HCT116 (cell line): ENCODE measurements around the gene ACTL10. TPM values are rescaled to one million over a fixed set of nuclear protein-coding genes. Genes with fewer than 3 reads are reported as not detected.

Experiments
- ATAC-seq: fragments of 200-7000 bp; cut with Tn5 transposase; 2 replicates; pipeline ENCODE4 v1.9.1; 2020; ENCODE audit warnings: mild to moderate bottlenecking, moderate library complexity
- BruUV-seq: library from RNA; stranded (reverse); fragments of 400-500 nt; replicated peaks from 2 replicates; lab custom pipeline; 2021; lab: Mats Ljungman, UMichigan
- CTCF ChIA-PET: fragments of 300-600 bp; sonication (Branson Sonifier 250); formaldehyde crosslinking; loops from one replicate; lab custom pipeline; 2021; ENCODE audit warnings: antibody characterized with exemption; lab: Charles Lee
- POLR2A ChIA-PET: fragments of 300-600, 350-600 bp; sonication (Branson Sonifier 250); formaldehyde crosslinking; loops from one replicate; lab custom pipeline; 2021; ENCODE audit warnings: antibody characterized with exemption; lab: Charles Lee
- RAD21 ChIA-PET, 2 experiments: fragments of 300-600 bp; sonication (Branson Sonifier 250); formaldehyde crosslinking; loops; one replicate each; lab custom pipeline; 2023; ENCODE audit warnings: low total read pairs in 2 of 2; ENCODE audit not compliant: uncharacterized antibody in 2 of 2, unreplicated experiment in 2 of 2, low non-redundant PET in 1 of 2; lab: Charles Lee
- DNase-seq: peaks from one replicate; pipeline ENCODE4 v3.0.0-alpha.2; 2010; ENCODE audit warnings: low read depth, low spot score
- H2AFZ ChIP-seq: fragments of 200-600 bp; shearing (Covaris generic), sonication (generic); 2 replicates; pipeline ENCODE4 v1.6.1; 2017; ENCODE audit warnings: low read depth, mixed run types, mixed read lengths, antibody characterized with exemption, low read length; ENCODE audit not compliant: poor library complexity, severe bottlenecking
- H3K27ac ChIP-seq: 2 replicates; pipeline ENCODE4 v1.5.1; 2012; ENCODE audit warnings: low read depth, low read length
- H3K27me3 ChIP-seq: fragments of 200-600 bp; sonication (generic); 2 replicates; pipeline ENCODE4 v1.6.1; 2016; ENCODE audit warnings: mixed run types, low read length, mixed read lengths; ENCODE audit not compliant: insufficient read depth
- H3K36me3 ChIP-seq, 2 experiments: fragments of 200-500 bp in 1 of 2; fragments of 200-600 bp in 1 of 2; sonication (Bioruptor generic) in 1 of 2; sonication (generic) in 1 of 2; 2 replicates each; pipeline versions ENCODE4 v1.5.1 to v1.6.1; 2014 to 2016; ENCODE audit warnings: low read length in 2 of 2, inconsistent platforms in 1 of 2, mixed read lengths in 1 of 2, mixed run types in 1 of 2; ENCODE audit not compliant: insufficient read depth in 2 of 2, control insufficient read depth in 1 of 2
- H3K4me1 ChIP-seq, 2 experiments: fragments of 200-600 bp in 1 of 2; sonication (generic) in 1 of 2; 2 replicates each; pipeline versions ENCODE4 v1.5.1 to v1.6.1; 2012 to 2017; ENCODE audit warnings: low read length in 2 of 2, inconsistent platforms in 1 of 2, mild to moderate bottlenecking in 1 of 2, mixed read lengths in 1 of 2, mixed run types in 1 of 2, moderate library complexity in 1 of 2; ENCODE audit not compliant: insufficient read depth in 2 of 2, control insufficient read depth in 1 of 2
- H3K4me2 ChIP-seq: fragments of 200-600 bp; sonication (generic); 2 replicates; pipeline ENCODE4 v1.6.1; 2017; ENCODE audit warnings: mixed run types, low read length, mixed read lengths
- H3K4me3 ChIP-seq, 2 experiments: fragments of 200-600 bp in 1 of 2; sonication (generic) in 1 of 2; replicated peaks in 1 of 2; 2 replicates each; pipeline ENCODE4 v1.5.1; 2011 to 2016; ENCODE audit warnings: low read length in 2 of 2, control low read depth in 1 of 2, low read depth in 1 of 2, mild to moderate bottlenecking in 1 of 2, mixed read lengths in 1 of 2, mixed run types in 1 of 2
- H3K79me2 ChIP-seq: fragments of 200-600 bp; sonication (generic); 2 replicates; pipeline ENCODE4 v1.6.1; 2017; ENCODE audit warnings: mild to moderate bottlenecking, mixed run types, low read length, moderate library complexity, mixed read lengths; ENCODE audit not compliant: insufficient read depth
- H3K9ac ChIP-seq: fragments of 200-600 bp; sonication (generic); 2 replicates; pipeline ENCODE4 v1.6.1; 2016; ENCODE audit warnings: low read length, mixed read lengths
- H3K9me2 ChIP-seq: fragments of 200-600 bp; sonication (generic), shearing (Covaris generic); 2 replicates; pipeline ENCODE4 v1.6.1; 2017; ENCODE audit warnings: mixed run types, mild to moderate bottlenecking, moderate library complexity; ENCODE audit not compliant: insufficient read depth
- H3K9me3 ChIP-seq, 2 experiments: fragments of 200-500 bp in 1 of 2; fragments of 200-600 bp in 1 of 2; sonication (Bioruptor generic) in 1 of 2; sonication (generic) in 1 of 2; 2 replicates each; pipeline ENCODE4 v1.6.1; 2014 to 2017; ENCODE audit warnings: low read length in 2 of 2, mixed read lengths in 2 of 2, inconsistent platforms in 1 of 2, low read depth in 1 of 2, mild to moderate bottlenecking in 1 of 2, mixed run types in 1 of 2, moderate library complexity in 1 of 2; ENCODE audit not compliant: control insufficient read depth in 1 of 2, insufficient read depth in 1 of 2
- H4K20me1 ChIP-seq: fragments of 200-600 bp; sonication (generic), shearing (Covaris generic); 2 replicates; pipeline ENCODE4 v1.6.1; 2017; ENCODE audit warnings: mixed run types, mild to moderate bottlenecking, moderate library complexity; ENCODE audit not compliant: insufficient read depth
- CTCF ChIP-seq, 3 experiments: fragments of 200-600 bp in 1 of 3; sonication (generic) in 1 of 3; IDR thresholded peaks in 2 of 3; conservative IDR thresholded peaks in 1 of 3; 2 replicates each; pipeline ENCODE4 v1.5.1; 2012 to 2017; ENCODE audit warnings: low read depth in 2 of 3, low read length in 2 of 3, antibody characterized with exemption in 1 of 3, borderline replicate concordance in 1 of 3, control low read depth in 1 of 3, mild to moderate bottlenecking in 1 of 3, mixed read lengths in 1 of 3, mixed run types in 1 of 3, moderate library complexity in 1 of 3; ENCODE audit not compliant: insufficient read depth in 1 of 3
- EGR1 ChIP-seq: IDR thresholded peaks from 2 replicates; pipeline ENCODE4 v1.6.1; 2012; ENCODE audit warnings: low read depth
- EZH2phosphoT487 ChIP-seq: fragments of 200-600 bp; IDR thresholded peaks from 2 replicates; pipeline ENCODE4 v1.6.1; 2018; ENCODE audit warnings: antibody characterized with exemption, borderline replicate concordance
- FOSL1 ChIP-seq: IDR thresholded peaks from 2 replicates; pipeline ENCODE4 v1.6.1; 2012; ENCODE audit warnings: low read depth
- JUND ChIP-seq: IDR thresholded peaks from 2 replicates; pipeline ENCODE4 v1.6.1; 2012
- SIN3A ChIP-seq: IDR thresholded peaks from 2 replicates; pipeline ENCODE4 v1.6.1; 2012; ENCODE audit warnings: low read depth
- SP1 ChIP-seq: IDR thresholded peaks from 2 replicates; pipeline ENCODE4 v1.6.1; 2012; ENCODE audit warnings: low read depth
- SRF ChIP-seq: IDR thresholded peaks from 2 replicates; pipeline ENCODE4 v1.6.1; 2012; ENCODE audit warnings: low read depth
- YY1 ChIP-seq: IDR thresholded peaks from 2 replicates; pipeline ENCODE4 v1.6.1; 2011; ENCODE audit warnings: low read length, low read depth, moderate library complexity, mild to moderate bottlenecking; ENCODE audit not compliant: insufficient replicate concordance; ENCODE audit errors: extremely low read depth
- intact Hi-C: fragments of 100-400 bp; cut with micrococcal nuclease; formaldehyde crosslinking; loops from 2 replicates; pipeline ENCODE4 v1.10.0; 2022
- total RNA-seq: library from RNA; stranded (reverse); gene quantifications from one replicate; pipeline ENCODE4 v1.2.1, GENCODE V29; 2021; ENCODE audit not compliant: unreplicated experiment
- TF ChIP-seq, protein P1 (sequence below): IDR thresholded peaks from 2 replicates; pipeline ENCODE4 v1.6.1; 2011; ENCODE audit warnings: mild to moderate bottlenecking, low read length, moderate library complexity; ENCODE audit not compliant: insufficient replicate concordance; ENCODE audit errors: extremely low read depth
- TF ChIP-seq, protein P2 (sequence below): IDR thresholded peaks from 2 replicates; pipeline ENCODE4 v1.6.1; 2012; ENCODE audit warnings: low read depth
- TF ChIP-seq, protein P3 (sequence below): IDR thresholded peaks from 2 replicates; pipeline ENCODE4 v1.6.1; 2012

ACTL10 gene
- total RNA-seq, 1 experiment from 2014 or later = 0.22 TPM

- no peaks in the 10 kb centered on the region for H3K9me3 ChIP-seq
- H3K27ac ChIP-seq = no peak overlapping the region
- H4K20me1 ChIP-seq = no peaks in the 10 kb centered on the region
- no peaks in the 10 kb centered on the region for H3K27me3 ChIP-seq
- intact Hi-C loops = no loop called here
- RAD21 ChIA-PET = no interaction called here
- H3K36me3 ChIP-seq = peaks cover 0 to 9% of the 10 kb centered on the region in 2 experiments; a peak in 2 of 4 replicates
- H3K4me2 ChIP-seq = no peak overlapping the region
- H3K9me2 ChIP-seq = no peaks in the 10 kb centered on the region
- H3K4me1 ChIP-seq = no peaks in the 10 kb centered on the region
- DNase-seq (no peak), ATAC-seq (no peak)
- H3K4me3 ChIP-seq = no peak overlapping the region
- CTCF ChIA-PET = no interaction called here
- no peaks in the 10 kb centered on the region for H3K79me2 ChIP-seq
- H3K9ac ChIP-seq = no peak overlapping the region
- POLR2A ChIA-PET = no interaction called here
- no TSS peak for BruUV-seq
- TF ChIP-seq SRF (no peak), CTCF (IDR thresholded peaks at IDR 0.05 in 2 of 3, conservative IDR thresholded peaks at IDR 0.05 in 1 of 3; ENCODE audit: borderline replicate concordance in 1 of 3, insufficient read depth in 1 of 3, low read depth in 2 of 3, low read length in 2 of 3) (no peak), SIN3A (no peak), EZH2phosphoT487 (no peak), FOSL1 (no peak), EGR1 (no peak), YY1 (no peak), SP1 (no peak), JUND (no peak)
- TF ChIP-seq, protein P1, sequence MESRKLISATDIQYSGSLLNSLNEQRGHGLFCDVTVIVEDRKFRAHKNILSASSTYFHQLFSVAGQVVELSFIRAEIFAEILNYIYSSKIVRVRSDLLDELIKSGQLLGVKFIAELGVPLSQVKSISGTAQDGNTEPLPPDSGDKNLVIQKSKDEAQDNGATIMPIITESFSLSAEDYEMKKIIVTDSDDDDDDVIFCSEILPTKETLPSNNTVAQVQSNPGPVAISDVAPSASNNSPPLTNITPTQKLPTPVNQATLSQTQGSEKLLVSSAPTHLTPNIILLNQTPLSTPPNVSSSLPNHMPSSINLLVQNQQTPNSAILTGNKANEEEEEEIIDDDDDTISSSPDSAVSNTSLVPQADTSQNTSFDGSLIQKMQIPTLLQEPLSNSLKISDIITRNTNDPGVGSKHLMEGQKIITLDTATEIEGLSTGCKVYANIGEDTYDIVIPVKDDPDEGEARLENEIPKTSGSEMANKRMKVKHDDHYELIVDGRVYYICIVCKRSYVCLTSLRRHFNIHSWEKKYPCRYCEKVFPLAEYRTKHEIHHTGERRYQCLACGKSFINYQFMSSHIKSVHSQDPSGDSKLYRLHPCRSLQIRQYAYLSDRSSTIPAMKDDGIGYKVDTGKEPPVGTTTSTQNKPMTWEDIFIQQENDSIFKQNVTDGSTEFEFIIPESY = no peak
- TF ChIP-seq, protein P2, sequence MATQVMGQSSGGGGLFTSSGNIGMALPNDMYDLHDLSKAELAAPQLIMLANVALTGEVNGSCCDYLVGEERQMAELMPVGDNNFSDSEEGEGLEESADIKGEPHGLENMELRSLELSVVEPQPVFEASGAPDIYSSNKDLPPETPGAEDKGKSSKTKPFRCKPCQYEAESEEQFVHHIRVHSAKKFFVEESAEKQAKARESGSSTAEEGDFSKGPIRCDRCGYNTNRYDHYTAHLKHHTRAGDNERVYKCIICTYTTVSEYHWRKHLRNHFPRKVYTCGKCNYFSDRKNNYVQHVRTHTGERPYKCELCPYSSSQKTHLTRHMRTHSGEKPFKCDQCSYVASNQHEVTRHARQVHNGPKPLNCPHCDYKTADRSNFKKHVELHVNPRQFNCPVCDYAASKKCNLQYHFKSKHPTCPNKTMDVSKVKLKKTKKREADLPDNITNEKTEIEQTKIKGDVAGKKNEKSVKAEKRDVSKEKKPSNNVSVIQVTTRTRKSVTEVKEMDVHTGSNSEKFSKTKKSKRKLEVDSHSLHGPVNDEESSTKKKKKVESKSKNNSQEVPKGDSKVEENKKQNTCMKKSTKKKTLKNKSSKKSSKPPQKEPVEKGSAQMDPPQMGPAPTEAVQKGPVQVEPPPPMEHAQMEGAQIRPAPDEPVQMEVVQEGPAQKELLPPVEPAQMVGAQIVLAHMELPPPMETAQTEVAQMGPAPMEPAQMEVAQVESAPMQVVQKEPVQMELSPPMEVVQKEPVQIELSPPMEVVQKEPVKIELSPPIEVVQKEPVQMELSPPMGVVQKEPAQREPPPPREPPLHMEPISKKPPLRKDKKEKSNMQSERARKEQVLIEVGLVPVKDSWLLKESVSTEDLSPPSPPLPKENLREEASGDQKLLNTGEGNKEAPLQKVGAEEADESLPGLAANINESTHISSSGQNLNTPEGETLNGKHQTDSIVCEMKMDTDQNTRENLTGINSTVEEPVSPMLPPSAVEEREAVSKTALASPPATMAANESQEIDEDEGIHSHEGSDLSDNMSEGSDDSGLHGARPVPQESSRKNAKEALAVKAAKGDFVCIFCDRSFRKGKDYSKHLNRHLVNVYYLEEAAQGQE = no peak
- TF ChIP-seq, protein P3, sequence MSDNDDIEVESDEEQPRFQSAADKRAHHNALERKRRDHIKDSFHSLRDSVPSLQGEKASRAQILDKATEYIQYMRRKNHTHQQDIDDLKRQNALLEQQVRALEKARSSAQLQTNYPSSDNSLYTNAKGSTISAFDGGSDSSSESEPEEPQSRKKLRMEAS = no peak
- H2AFZ ChIP-seq = no peak overlapping the region
These were observed 21.7 kb upstream of the ACTL10 start for GRCh38 chr20:33645072-33645358.
